HG02610 (cell line): ENCODE results near the gene TNFAIP6.
"Not testable (repeated sequence)": the region's sequence is repeated elsewhere in the genome, so short reads cannot be mapped to it uniquely, and the experiment has no call there.

Experiments
- ATAC-seq: cut with Tn5 transposase; IDR thresholded peaks from one replicate; pipeline ENCODE4 v1.9.1; 2021; ENCODE audit warnings: mild to moderate bottlenecking, moderate library complexity; ENCODE audit not compliant: unreplicated experiment

Gene TNFAIP6

DNA sequence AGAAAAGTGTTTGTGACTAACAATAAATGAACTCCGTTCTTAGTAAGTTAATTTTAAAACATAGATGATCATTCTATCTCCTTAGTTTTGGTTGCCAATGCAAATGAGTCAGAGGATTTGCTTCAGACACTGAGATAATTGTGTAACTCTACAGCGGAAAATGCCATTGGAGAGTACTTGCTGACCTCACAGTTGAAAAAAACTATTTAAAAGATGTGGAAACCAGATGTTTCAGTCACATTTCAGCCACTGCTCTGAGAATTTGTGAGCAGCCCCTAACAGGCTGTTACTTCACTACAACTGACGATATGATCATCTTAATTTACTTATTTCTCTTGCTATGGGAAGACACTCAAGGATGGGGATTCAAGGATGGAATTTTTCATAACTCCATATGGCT lies at the start of gene TNFAIP6:
Gene TNFAIP6, plus strand, starts transcription at position 234 of the 400 bp plus-strand sequence. Its CDS starts 75 bp downstream, at position 309.
- no peak for ATAC-seq

DNA sequence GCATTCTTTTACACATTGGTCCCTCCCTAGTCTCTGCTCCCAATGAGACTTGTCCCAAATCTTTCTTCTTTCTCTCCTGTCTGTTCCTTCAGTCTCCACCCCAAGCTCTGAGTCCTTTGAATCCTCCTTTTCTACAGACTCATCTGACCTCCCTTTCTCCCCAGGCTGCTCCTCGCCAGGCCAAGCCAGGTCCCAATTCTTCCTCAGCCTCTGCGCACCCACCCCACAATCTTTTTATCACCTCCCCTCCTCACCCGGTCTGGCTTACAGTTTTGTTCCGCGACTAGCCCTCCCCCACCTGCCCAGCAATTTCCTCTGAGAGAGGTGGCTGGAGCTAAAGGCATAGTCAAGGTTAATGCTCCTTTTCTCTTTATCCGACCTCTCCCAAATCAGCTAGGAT lies 47.1 kb upstream of the TNFAIP6 start:
- not testable (repeated sequence) for ATAC-seq

- ATAC-seq: not testable (repeated sequence)
Observed at GRCh38 chr2:151312440-151312839, 45.0 kb upstream of the TNFAIP6 start.

DNA sequence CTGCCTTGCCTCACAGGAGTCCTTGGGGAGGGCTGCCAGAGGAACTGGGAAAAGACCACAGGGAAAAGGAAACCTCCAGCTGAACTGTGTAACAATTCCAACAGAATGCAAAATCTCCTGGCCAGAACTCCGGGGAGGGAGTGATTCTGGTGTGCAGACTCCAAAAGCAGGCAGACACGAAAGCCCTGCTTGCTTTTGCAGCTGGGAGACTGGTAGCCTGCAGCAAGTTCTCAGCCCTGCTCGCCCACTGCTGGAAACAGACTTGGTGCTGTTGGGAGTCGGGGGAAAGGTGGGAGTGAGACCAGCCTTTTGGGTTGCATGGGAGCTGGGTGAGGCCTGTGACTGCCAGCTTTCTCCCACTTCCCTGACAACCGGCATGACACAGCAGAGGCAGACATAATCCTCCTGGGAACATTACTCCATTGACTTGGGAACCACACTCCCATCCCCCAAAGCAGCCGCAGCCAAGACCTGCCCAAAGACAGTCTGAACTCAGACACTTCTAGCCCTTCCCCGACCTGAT lies 42.0 kb upstream of the TNFAIP6 start:
- ATAC-seq: no peak

GRCh38 chr2:151325581-151326095 lies 31.8 kb upstream of the TNFAIP6 start:
- no peak for ATAC-seq

- ATAC-seq: no peak
Observed at GRCh38 chr2:151326554-151326953, 30.8 kb upstream of the TNFAIP6 start.

GRCh38 chr2:151329998-151330397 lies 27.4 kb upstream of the TNFAIP6 start:
- no peak for ATAC-seq

GRCh38 chr2:151333083-151333482 lies 24.3 kb upstream of the TNFAIP6 start:
- ATAC-seq: no peak

GRCh38 chr2:151334082-151334815 lies 23.1 kb upstream of the TNFAIP6 start:
- no peak for ATAC-seq

GRCh38 chr2:151336863-151337371 lies 20.5 kb upstream of the TNFAIP6 start:
- ATAC-seq: no peak

DNA sequence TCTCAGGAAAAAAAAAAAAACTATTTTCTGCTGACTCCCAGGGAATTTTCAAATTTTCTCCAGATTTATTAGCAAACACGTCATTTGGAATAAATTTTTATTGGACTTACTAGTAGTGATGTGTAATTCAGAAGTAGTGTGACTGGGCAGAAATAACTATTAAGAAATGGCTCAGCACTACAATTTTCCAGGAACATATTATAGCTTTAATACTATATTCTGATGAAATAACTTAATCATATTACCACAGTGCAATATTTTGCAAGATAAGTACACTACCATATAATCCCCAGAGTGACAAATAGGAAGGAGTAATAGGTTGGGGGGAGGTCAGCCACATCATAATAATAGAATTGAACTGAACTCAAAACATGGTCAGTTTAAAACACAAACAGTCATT lies 19.7 kb upstream of the TNFAIP6 start:
- no peak for ATAC-seq

GRCh38 chr2:151338115-151338514 lies 19.3 kb upstream of the TNFAIP6 start:
- ATAC-seq: no peak

GRCh38 chr2:151343073-151343472 lies 14.3 kb upstream of the TNFAIP6 start:
- ATAC-seq: no peak

DNA sequence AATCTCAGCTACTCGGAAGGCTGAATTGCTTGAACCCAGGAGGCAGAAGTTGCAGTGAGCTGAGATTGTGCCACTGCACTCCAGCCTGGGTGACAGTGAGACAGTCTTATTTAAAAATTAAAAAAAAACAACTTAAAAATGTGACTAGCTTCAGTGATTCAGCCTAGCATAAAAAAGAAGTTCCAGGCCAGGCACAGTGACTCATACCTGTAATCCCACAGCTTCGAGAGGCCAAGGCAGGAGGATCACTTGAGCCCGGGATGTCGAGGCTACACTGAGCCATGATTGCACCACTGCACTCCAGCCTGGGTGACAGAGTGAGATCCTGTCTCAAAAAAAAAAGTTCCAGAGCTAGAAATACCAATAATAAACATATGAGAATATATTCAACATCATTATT lies 13.2 kb upstream of the TNFAIP6 start:
- not testable (repeated sequence) for ATAC-seq

GRCh38 chr2:151344906-151345305 lies 12.5 kb upstream of the TNFAIP6 start:
- no peak for ATAC-seq

DNA sequence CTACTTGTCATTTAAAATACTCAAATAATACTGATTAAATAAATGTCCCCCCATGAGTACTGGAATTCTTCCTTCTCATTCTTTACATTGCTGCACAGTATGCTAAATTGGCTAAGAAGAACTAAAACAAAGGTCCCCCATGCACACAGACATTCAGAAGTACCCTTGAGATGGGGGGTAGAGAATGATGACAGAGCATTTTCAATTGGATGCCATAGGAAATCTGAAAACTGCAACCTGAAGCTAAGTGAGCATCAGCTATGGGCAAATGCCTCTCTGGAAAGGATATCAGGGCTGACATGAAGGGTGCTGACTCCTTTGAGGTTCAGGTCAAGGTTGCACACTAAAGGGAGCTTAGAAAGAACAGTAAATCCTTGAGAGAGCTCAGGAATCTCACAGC lies 10.1 kb upstream of the TNFAIP6 start:
- no peak for ATAC-seq

DNA sequence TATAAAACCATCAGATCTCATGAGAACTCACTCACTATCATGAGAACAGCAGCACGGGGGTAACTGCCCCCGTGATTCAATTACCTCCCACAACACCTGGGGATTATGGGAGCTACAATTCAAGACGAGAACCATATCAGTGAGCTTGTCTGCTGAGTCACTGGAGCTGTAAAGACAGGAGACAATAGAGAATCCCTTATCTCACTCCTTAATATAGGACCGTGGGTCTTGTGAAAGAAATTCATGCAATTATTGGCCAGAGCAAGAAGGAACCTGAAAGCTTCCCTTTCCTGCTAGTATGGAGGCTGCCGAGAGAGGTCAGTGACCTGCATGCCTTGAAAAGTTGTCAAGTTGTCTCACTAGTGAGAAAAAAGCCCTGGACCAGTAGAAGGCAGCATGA lies 9.5 kb upstream of the TNFAIP6 start:
- ATAC-seq: no peak

- ATAC-seq: no peak
Observed at GRCh38 chr2:151350579-151351195, 6.7 kb upstream of the TNFAIP6 start.

GRCh38 chr2:151353995-151354394 lies 3.4 kb upstream of the TNFAIP6 start:
- ATAC-seq: no peak

DNA sequence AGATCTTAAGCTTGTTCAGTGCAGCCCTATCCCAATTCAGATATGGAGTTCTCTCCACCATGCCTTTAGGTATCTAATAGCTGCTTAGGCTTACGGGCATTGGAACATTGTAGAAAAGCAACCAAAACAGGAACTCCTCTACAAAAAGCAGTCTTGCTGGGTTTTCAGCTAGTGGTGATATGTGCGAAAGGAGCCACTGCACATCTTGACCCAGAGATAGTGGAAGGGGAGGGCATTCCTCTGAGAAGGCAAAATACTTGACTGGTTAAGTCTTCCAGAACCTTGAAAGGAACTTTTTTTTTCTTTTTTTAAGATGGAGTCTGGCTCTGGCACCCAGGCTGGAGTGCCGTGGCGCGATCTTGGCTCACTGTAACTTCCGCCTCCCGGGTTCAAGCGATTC lies 2.6 kb upstream of the TNFAIP6 start:
- no peak for ATAC-seq

DNA sequence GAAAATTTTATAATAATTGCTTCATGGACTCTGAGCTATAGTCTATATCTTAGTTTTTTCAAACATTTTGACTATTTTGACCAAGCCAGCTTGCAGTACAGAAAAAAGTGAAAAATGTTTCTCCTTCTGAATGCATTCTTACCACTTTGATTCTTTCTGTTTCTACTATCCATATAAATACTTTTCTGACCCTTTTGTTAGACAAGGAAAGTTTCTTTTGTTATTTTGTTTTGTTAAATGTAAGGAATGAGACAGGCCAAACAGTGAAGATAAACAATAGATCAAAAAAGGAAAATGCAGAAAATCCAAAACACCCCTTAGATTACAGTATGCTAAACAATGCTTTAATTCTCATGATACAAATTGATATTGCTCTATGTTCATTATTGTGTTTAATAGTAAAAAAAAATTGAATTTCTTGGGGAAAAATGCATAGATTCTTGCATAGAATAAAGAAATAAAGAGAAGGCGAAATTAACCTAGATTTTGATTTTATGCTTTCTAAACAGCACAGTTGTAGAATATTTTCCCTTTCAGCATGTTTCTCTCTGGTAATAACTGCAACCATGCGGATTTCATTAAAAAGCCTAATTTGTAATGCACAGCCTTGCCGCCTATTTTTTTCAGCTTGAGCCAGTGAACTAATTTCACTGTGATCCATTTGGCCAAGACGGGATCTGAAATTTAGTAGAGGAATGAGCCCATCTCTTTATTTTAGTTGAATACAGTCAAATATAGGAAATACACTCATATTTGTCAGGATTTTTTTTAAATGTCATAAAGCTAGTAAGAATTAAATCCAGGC lies 976 bp downstream of the TNFAIP6 start:
- ATAC-seq: no peak
